Gastrocnemius medialis (tissue), 4 donors: ENCODE results near the gene LAMA2.

Source experiments
- POLR2A ChIP-seq, 2 donors: fragments of 450-650 bp; IDR thresholded peaks; one replicate each; pipeline ENCODE4 v1.6.1; 2017; ENCODE audit warnings: antibody characterized with exemption in 2 of 2, mild to moderate bottlenecking in 2 of 2, moderate library complexity in 2 of 2
- TF ChIP-seq, protein P1 (sequence below), 5 experiments: fragments of 450-650 bp in 3 of 5; fragments of 200-600 bp in 2 of 5; sonication (generic) in 2 of 5; IDR thresholded peaks in 4 of 5; conservative IDR thresholded peaks in 1 of 5; 1 replicate in 4 of 5; 2 replicates in 1 of 5; pipeline ENCODE4 v1.5.1; 2016 to 2019; ENCODE audit warnings: antibody characterized with exemption in 5 of 5, mild to moderate bottlenecking in 3 of 5, moderate library complexity in 3 of 5

DNA sequence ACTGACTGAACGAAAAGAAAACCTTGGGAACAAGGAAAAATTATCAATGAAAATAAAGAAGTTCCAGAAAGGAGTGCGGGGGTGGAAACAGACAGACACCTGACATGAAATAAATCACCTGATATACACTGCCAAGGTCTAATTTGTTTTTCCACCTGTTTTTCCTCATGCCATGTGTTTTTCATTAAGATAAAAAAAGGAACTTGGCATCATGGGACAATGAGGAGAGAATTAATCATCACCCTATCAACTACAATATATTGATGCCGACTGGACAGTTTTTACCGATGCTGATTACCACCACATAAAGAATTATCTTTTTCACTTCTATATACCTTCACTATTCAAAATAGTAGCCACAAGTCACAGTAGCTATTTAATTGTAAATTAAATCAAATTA, 593.9 kb downstream of the LAMA2 start:
- TF ChIP-seq, protein P1, sequence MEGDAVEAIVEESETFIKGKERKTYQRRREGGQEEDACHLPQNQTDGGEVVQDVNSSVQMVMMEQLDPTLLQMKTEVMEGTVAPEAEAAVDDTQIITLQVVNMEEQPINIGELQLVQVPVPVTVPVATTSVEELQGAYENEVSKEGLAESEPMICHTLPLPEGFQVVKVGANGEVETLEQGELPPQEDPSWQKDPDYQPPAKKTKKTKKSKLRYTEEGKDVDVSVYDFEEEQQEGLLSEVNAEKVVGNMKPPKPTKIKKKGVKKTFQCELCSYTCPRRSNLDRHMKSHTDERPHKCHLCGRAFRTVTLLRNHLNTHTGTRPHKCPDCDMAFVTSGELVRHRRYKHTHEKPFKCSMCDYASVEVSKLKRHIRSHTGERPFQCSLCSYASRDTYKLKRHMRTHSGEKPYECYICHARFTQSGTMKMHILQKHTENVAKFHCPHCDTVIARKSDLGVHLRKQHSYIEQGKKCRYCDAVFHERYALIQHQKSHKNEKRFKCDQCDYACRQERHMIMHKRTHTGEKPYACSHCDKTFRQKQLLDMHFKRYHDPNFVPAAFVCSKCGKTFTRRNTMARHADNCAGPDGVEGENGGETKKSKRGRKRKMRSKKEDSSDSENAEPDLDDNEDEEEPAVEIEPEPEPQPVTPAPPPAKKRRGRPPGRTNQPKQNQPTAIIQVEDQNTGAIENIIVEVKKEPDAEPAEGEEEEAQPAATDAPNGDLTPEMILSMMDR (IDR thresholded peaks at IDR 0.05 in 4 of 5, conservative IDR thresholded peaks at IDR 0.05 in 1 of 5) = no peak
- TF ChIP-seq POLR2A (IDR thresholded peaks at IDR 0.05) = no peak
